Measurements from ENCODE around the gene MCRIP2.

DNA sequence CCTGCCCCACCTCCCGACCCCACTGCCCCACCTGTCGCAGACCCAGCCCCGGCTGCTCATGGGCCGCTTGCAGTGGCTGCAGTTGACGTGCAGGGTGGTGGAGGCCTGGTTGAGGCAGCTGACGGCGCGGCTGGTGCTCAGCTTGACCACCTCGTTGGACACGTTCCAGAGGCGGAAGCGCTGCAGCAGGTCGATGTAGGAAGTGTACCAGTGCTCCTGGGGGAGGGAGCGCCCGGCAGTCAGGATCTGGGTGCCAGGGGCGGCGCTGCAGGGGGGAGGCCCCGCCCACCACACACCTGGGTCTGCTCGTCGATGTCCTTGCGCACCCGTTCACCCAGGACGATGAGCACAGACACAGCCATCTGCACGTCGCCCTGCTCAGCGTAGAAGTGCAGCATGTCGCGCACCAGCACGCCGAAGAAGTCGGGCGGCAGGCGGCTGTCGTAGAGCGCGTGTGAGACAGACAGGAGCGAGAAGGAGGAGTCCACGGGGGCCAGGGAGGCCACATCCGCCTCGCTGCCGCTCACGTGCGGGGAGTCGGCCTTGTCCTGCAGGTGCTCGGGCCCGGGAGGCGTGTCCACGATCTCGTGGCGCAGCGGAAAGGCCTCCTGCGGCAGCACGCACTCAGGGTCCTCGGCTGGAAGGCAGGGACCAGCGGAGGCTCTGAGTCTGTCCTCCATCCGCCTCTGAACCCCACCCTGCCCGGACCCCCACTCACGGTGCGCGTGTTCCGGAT is 43.5 kb downstream of the MCRIP2 start:
- TF ChIP-seq CTCF (IDR thresholded peaks at IDR 0.05) (no peak), ZFX (IDR thresholded peaks at IDR 0.05; ENCODE audit: borderline replicate concordance) (no peak)

Measured in 22Rv1 (cell line).